ENCODE results near the gene PCDH15. TPM values are rescaled to one million over a fixed set of nuclear protein-coding genes. Genes with fewer than 3 reads are reported as not detected.

The PCDH15 gene
- total and polyA plus RNA-seq, 2 experiments from 2014 or later: 0.29 to 0.66 TPM

- H3K79me2 ChIP-seq (replicated peaks; ENCODE audit: insufficient read depth): no peaks in the 10 kb centered on the region
- Mint-ChIP-seq H3K9me3 (no peaks in the 10 kb centered on the region), H3K27ac (no peak overlapping the region), H3K4me3 (no peak overlapping the region), H3K4me1 (no peaks in the 10 kb centered on the region), H3K36me3 (ENCODE audit: low read depth) (no peaks in the 10 kb centered on the region), H3K27me3 (ENCODE audit: insufficient read depth, low read depth, poor library complexity) (no peaks in the 10 kb centered on the region)
- H3F3A ChIP-seq (replicated peaks; ENCODE audit: low read depth): no peaks in the 10 kb centered on the region
- no peak overlapping the region for H3K4me2 ChIP-seq
- no peaks in the 10 kb centered on the region for H3K27me3 ChIP-seq (ENCODE audit: insufficient read depth)
- H3K4me1 ChIP-seq (ENCODE audit: insufficient read depth): no peaks in the 10 kb centered on the region
- no peak overlapping the region for H3K4me3 ChIP-seq
- ATAC-seq: no peak
- H2AFZ ChIP-seq: peak overlapping the region; percentile 33; the same call in 1 of the 2 replicates
- DNase-seq (ENCODE audit: low spot score): no peak
- no peaks in the 10 kb centered on the region for H4K20me1 ChIP-seq (replicated peaks; ENCODE audit: insufficient read depth)
- TF ChIP-seq, protein P1, sequence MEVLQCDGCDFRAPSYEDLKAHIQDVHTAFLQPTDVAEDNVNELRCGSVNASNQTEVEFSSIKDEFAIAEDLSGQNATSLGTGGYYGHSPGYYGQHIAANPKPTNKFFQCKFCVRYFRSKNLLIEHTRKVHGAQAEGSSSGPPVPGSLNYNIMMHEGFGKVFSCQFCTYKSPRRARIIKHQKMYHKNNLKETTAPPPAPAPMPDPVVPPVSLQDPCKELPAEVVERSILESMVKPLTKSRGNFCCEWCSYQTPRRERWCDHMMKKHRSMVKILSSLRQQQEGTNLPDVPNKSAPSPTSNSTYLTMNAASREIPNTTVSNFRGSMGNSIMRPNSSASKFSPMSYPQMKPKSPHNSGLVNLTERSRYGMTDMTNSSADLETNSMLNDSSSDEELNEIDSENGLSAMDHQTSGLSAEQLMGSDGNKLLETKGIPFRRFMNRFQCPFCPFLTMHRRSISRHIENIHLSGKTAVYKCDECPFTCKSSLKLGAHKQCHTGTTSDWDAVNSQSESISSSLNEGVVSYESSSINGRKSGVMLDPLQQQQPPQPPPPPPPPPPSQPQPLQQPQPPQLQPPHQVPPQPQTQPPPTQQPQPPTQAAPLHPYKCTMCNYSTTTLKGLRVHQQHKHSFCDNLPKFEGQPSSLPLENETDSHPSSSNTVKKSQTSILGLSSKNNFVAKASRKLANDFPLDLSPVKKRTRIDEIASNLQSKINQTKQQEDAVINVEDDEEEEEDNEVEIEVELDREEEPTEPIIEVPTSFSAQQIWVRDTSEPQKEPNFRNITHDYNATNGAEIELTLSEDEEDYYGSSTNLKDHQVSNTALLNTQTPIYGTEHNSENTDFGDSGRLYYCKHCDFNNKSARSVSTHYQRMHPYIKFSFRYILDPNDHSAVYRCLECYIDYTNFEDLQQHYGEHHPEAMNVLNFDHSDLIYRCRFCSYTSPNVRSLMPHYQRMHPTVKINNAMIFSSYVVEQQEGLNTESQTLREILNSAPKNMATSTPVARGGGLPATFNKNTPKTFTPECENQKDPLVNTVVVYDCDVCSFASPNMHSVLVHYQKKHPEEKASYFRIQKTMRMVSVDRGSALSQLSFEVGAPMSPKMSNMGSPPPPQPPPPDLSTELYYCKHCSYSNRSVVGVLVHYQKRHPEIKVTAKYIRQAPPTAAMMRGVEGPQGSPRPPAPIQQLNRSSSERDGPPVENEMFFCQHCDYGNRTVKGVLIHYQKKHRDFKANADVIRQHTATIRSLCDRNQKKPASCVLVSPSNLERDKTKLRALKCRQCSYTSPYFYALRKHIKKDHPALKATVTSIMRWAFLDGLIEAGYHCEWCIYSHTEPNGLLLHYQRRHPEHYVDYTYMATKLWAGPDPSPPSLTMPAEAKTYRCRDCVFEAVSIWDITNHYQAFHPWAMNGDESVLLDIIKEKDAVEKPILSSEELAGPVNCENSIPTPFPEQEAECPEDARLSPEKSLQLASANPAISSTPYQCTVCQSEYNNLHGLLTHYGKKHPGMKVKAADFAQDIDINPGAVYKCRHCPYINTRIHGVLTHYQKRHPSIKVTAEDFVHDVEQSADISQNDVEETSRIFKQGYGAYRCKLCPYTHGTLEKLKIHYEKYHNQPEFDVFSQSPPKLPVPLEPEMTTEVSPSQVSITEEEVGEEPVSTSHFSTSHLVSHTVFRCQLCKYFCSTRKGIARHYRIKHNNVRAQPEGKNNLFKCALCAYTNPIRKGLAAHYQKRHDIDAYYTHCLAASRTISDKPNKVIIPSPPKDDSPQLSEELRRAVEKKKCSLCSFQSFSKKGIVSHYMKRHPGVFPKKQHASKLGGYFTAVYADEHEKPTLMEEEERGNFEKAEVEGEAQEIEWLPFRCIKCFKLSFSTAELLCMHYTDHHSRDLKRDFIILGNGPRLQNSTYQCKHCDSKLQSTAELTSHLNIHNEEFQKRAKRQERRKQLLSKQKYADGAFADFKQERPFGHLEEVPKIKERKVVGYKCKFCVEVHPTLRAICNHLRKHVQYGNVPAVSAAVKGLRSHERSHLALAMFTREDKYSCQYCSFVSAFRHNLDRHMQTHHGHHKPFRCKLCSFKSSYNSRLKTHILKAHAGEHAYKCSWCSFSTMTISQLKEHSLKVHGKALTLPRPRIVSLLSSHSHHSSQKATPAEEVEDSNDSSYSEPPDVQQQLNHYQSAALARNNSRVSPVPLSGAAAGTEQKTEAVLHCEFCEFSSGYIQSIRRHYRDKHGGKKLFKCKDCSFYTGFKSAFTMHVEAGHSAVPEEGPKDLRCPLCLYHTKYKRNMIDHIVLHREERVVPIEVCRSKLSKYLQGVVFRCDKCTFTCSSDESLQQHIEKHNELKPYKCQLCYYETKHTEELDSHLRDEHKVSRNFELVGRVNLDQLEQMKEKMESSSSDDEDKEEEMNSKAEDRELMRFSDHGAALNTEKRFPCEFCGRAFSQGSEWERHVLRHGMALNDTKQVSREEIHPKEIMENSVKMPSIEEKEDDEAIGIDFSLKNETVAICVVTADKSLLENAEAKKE (CRISPR knock-in tag; IDR thresholded peaks at IDR 0.05): no peak
- TF ChIP-seq, protein P2, sequence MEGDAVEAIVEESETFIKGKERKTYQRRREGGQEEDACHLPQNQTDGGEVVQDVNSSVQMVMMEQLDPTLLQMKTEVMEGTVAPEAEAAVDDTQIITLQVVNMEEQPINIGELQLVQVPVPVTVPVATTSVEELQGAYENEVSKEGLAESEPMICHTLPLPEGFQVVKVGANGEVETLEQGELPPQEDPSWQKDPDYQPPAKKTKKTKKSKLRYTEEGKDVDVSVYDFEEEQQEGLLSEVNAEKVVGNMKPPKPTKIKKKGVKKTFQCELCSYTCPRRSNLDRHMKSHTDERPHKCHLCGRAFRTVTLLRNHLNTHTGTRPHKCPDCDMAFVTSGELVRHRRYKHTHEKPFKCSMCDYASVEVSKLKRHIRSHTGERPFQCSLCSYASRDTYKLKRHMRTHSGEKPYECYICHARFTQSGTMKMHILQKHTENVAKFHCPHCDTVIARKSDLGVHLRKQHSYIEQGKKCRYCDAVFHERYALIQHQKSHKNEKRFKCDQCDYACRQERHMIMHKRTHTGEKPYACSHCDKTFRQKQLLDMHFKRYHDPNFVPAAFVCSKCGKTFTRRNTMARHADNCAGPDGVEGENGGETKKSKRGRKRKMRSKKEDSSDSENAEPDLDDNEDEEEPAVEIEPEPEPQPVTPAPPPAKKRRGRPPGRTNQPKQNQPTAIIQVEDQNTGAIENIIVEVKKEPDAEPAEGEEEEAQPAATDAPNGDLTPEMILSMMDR (conservative IDR thresholded peaks at IDR 0.05; ENCODE audit: low read depth in 2 of 2): no peak
- TF ChIP-seq, protein P3, sequence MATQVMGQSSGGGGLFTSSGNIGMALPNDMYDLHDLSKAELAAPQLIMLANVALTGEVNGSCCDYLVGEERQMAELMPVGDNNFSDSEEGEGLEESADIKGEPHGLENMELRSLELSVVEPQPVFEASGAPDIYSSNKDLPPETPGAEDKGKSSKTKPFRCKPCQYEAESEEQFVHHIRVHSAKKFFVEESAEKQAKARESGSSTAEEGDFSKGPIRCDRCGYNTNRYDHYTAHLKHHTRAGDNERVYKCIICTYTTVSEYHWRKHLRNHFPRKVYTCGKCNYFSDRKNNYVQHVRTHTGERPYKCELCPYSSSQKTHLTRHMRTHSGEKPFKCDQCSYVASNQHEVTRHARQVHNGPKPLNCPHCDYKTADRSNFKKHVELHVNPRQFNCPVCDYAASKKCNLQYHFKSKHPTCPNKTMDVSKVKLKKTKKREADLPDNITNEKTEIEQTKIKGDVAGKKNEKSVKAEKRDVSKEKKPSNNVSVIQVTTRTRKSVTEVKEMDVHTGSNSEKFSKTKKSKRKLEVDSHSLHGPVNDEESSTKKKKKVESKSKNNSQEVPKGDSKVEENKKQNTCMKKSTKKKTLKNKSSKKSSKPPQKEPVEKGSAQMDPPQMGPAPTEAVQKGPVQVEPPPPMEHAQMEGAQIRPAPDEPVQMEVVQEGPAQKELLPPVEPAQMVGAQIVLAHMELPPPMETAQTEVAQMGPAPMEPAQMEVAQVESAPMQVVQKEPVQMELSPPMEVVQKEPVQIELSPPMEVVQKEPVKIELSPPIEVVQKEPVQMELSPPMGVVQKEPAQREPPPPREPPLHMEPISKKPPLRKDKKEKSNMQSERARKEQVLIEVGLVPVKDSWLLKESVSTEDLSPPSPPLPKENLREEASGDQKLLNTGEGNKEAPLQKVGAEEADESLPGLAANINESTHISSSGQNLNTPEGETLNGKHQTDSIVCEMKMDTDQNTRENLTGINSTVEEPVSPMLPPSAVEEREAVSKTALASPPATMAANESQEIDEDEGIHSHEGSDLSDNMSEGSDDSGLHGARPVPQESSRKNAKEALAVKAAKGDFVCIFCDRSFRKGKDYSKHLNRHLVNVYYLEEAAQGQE (IDR thresholded peaks at IDR 0.05; ENCODE audit: unreplicated experiment): no peak
- TF ChIP-seq STAT1 (IDR thresholded peaks at IDR 0.05; ENCODE audit: unreplicated experiment): no peak
- TF ChIP-seq CREB1 (CRISPR knock-in tag; IDR thresholded peaks at IDR 0.05; ENCODE audit: low read depth): no peak
- TF ChIP-seq ZNF331 (CRISPR knock-in tag; IDR thresholded peaks at IDR 0.05; ENCODE audit: low read depth): no peak
- no peak for TF ChIP-seq ETS1 (IDR thresholded peaks at IDR 0.05)
- no peak for TF ChIP-seq EZH2phosphoT487 (IDR thresholded peaks at IDR 0.05; ENCODE audit: unreplicated experiment)
- no peak for TF ChIP-seq EZH2 (IDR thresholded peaks at IDR 0.05; ENCODE audit: low read depth, unreplicated experiment)
- no peak for TF ChIP-seq NANOG (IDR thresholded peaks at IDR 0.05; ENCODE audit: borderline replicate concordance)
- no peak for TF ChIP-seq ZNF114 (CRISPR knock-in tag; IDR thresholded peaks at IDR 0.05)
- TF ChIP-seq POLR2AphosphoS5 (IDR thresholded peaks at IDR 0.05; ENCODE audit: low read depth): no peak
- no peak for TF ChIP-seq JUNB (IDR thresholded peaks at IDR 0.05; ENCODE audit: unreplicated experiment)
- H3K27ac ChIP-seq (ENCODE audit: low read depth): no peak overlapping the region
- H3K9me2 ChIP-seq (ENCODE audit: insufficient read depth): no peaks in the 10 kb centered on the region; the same call in 1 of the 2 replicates
- H3K36me3 ChIP-seq (ENCODE audit: insufficient read depth): no peaks in the 10 kb centered on the region
Observed at GRCh38 chr10:53771701-53772100, 1029.3 kb downstream of the PCDH15 start.
